ENCODE data around the gene GLRX5. TPM values are rescaled to one million over a fixed set of nuclear protein-coding genes. Genes with fewer than 3 reads are reported as not detected.

The GLRX5 gene
- total and polyA plus RNA-seq, 2 experiments from 2014 or later: 91.4 to 130 TPM

- no peak for TF ChIP-seq NANOG (IDR thresholded peaks at IDR 0.05; ENCODE audit: borderline replicate concordance)
- no peak for TF ChIP-seq ETS1 (IDR thresholded peaks at IDR 0.05)
Observed at GRCh38 chr14:95553141-95553540, 18.3 kb downstream of the GLRX5 start (continued).

GRCh38 chr14:95555053-95555452, 20.2 kb downstream of the GLRX5 start:
- H3K79me2 ChIP-seq (replicated peaks; ENCODE audit: insufficient read depth): no peaks in the 10 kb centered on the region
- no peak overlapping the region for H3K4me3 ChIP-seq
- no peaks in the 10 kb centered on the region; the same call in 2 of the 3 replicates for H3K9me3 Mint-ChIP-seq
- H3K9me2 ChIP-seq (ENCODE audit: insufficient read depth): no peaks in the 10 kb centered on the region
- H3K27ac Mint-ChIP-seq: no peak overlapping the region
- no peak overlapping the region for H3K27ac ChIP-seq (ENCODE audit: low read depth)
- no peak for ATAC-seq
- no peak overlapping the region for H3K4me3 Mint-ChIP-seq
- H2AFZ ChIP-seq: no peak overlapping the region
- peaks cover 7% of the 10 kb centered on the region; the same call in 1 of the 2 replicates for H4K20me1 ChIP-seq (replicated peaks; ENCODE audit: insufficient read depth)
- no peaks in the 10 kb centered on the region for H3K4me1 ChIP-seq (ENCODE audit: insufficient read depth)
- H3K27me3 ChIP-seq (ENCODE audit: insufficient read depth): peaks cover 28% of the 10 kb centered on the region
- H3K36me3 ChIP-seq (ENCODE audit: insufficient read depth): no peaks in the 10 kb centered on the region
- H3K27me3 Mint-ChIP-seq (ENCODE audit: insufficient read depth, low read depth, poor library complexity): peaks cover 17% of the 10 kb centered on the region
- no peaks in the 10 kb centered on the region for H3F3A ChIP-seq (replicated peaks; ENCODE audit: low read depth)
- no peak overlapping the region for H3K4me2 ChIP-seq
- H3K36me3 Mint-ChIP-seq (ENCODE audit: low read depth): peaks cover under 1% of the 10 kb centered on the region; the same call in 2 of the 3 replicates
- DNase-seq (ENCODE audit: low spot score): no peak
- peaks cover 9% of the 10 kb centered on the region for H3K4me1 Mint-ChIP-seq
- TF ChIP-seq CTCF (conservative IDR thresholded peaks at IDR 0.05; ENCODE audit: low read depth in 2 of 2): no peak
- no peak for TF ChIP-seq EZH2phosphoT487 (IDR thresholded peaks at IDR 0.05; ENCODE audit: unreplicated experiment)
- TF ChIP-seq STAT1 (IDR thresholded peaks at IDR 0.05; ENCODE audit: unreplicated experiment): no peak
- no peak for TF ChIP-seq ETS1 (IDR thresholded peaks at IDR 0.05)
- TF ChIP-seq REST (IDR thresholded peaks at IDR 0.05; ENCODE audit: unreplicated experiment): no peak
- no peak for TF ChIP-seq POLR2AphosphoS5 (IDR thresholded peaks at IDR 0.05; ENCODE audit: low read depth)
- no peak for TF ChIP-seq NANOG (IDR thresholded peaks at IDR 0.05; ENCODE audit: borderline replicate concordance)
- TF ChIP-seq ZNF331 (CRISPR knock-in tag; IDR thresholded peaks at IDR 0.05; ENCODE audit: low read depth): no peak
- no peak for TF ChIP-seq ZNF462 (CRISPR knock-in tag; IDR thresholded peaks at IDR 0.05)
- no peak for TF ChIP-seq EZH2 (IDR thresholded peaks at IDR 0.05; ENCODE audit: low read depth, unreplicated experiment)
- no peak for TF ChIP-seq CREB1 (CRISPR knock-in tag; IDR thresholded peaks at IDR 0.05; ENCODE audit: low read depth)
